ENCODE measurements around the gene SOBP.

Gene SOBP

GRCh38 chr6:107698146-107698545 lies 208.2 kb downstream of the SOBP start:
- no peak for TF ChIP-seq CTCF (conservative IDR thresholded peaks at IDR 0.05; ENCODE audit: low read depth)
- ChIA-PET CTCF (no interaction called here), POLR2A (ENCODE audit: low non-redundant PET) (no interaction called here)
- H3K27ac ChIP-seq: no peak overlapping the region
- no peak for DNase-seq (ENCODE audit: low spot score)

- ChIA-PET POLR2A (ENCODE audit: low non-redundant PET) (no interaction called here), CTCF (no interaction called here)
- no peak for TF ChIP-seq CTCF (conservative IDR thresholded peaks at IDR 0.05; ENCODE audit: low read depth)
- H3K27ac ChIP-seq: no peak overlapping the region
- no peak for DNase-seq (ENCODE audit: low spot score)
Measured at GRCh38 chr6:107699254-107699653, 209.3 kb downstream of the SOBP start.

- no peak for DNase-seq (ENCODE audit: low spot score)
- POLR2A ChIA-PET (ENCODE audit: low non-redundant PET): no interaction called here
- no peak for TF ChIP-seq CTCF (conservative IDR thresholded peaks at IDR 0.05; ENCODE audit: low read depth)
- H3K27ac ChIP-seq: no peak overlapping the region
- CTCF ChIA-PET: interaction anchor here (0.7 kb wide), 1 partner anchor 1278 kb away, joined by 3 read pairs; no protein-coding TSS in a partner anchor
Measured at GRCh38 chr6:107699697-107700325, 209.9 kb downstream of the SOBP start.

GRCh38 chr6:107703606-107704005 lies 213.7 kb downstream of the SOBP start:
- no peak overlapping the region for H3K27ac ChIP-seq
- DNase-seq (ENCODE audit: low spot score): no peak
- ChIA-PET CTCF (interaction anchor here (0.6 to 1.5 kb wide), 10 partner anchors 9 to 385 kb away, joined by 3 to 14 read pairs (median 6); no protein-coding TSS in a partner anchor), POLR2A (ENCODE audit: low non-redundant PET) (no interaction called here)
- no peak for TF ChIP-seq CTCF (conservative IDR thresholded peaks at IDR 0.05; ENCODE audit: low read depth)

- TF ChIP-seq CTCF (conservative IDR thresholded peaks at IDR 0.05; ENCODE audit: low read depth): peak; percentile 86
- no peak overlapping the region for H3K27ac ChIP-seq
- POLR2A ChIA-PET (ENCODE audit: low non-redundant PET): no interaction called here
- CTCF ChIA-PET: interaction anchor here (0.6 to 1.5 kb wide), 17 partner anchors 9 to 448 kb away, joined by 3 to 14 read pairs (median 4); no protein-coding TSS in a partner anchor
- peak; percentile 30 for DNase-seq (ENCODE audit: low spot score)
Measured at GRCh38 chr6:107704347-107705013, 214.6 kb downstream of the SOBP start.

- ChIA-PET POLR2A (ENCODE audit: low non-redundant PET) (no interaction called here), CTCF (interaction anchor here (0.6 kb wide), 1 partner anchor 16 kb away, joined by 3 read pairs; no protein-coding TSS in a partner anchor)
- H3K27ac ChIP-seq: no peak overlapping the region
- TF ChIP-seq CTCF (conservative IDR thresholded peaks at IDR 0.05; ENCODE audit: low read depth): no peak
- DNase-seq (ENCODE audit: low spot score): no peak
Measured at GRCh38 chr6:107706516-107707115, 216.7 kb downstream of the SOBP start.
